HCT116 (cell line): Measurements from ENCODE around the gene ZNF888. TPM values are rescaled to one million over a fixed set of nuclear protein-coding genes. Genes with fewer than 3 reads are reported as not detected.

Source experiments
- ATAC-seq: fragments of 200-7000 bp; cut with Tn5 transposase; 2 replicates; pipeline ENCODE4 v1.9.1; 2020; ENCODE audit warnings: mild to moderate bottlenecking, moderate library complexity
- BruUV-seq: library from RNA; stranded (reverse); fragments of 400-500 nt; replicated peaks from 2 replicates; lab custom pipeline; 2021; lab: Mats Ljungman, UMichigan
- CTCF ChIA-PET: fragments of 300-600 bp; sonication (Branson Sonifier 250); formaldehyde crosslinking; loops from one replicate; lab custom pipeline; 2021; ENCODE audit warnings: antibody characterized with exemption; lab: Charles Lee
- POLR2A ChIA-PET: fragments of 300-600, 350-600 bp; sonication (Branson Sonifier 250); formaldehyde crosslinking; loops from one replicate; lab custom pipeline; 2021; ENCODE audit warnings: antibody characterized with exemption; lab: Charles Lee
- RAD21 ChIA-PET, 2 experiments: fragments of 300-600 bp; sonication (Branson Sonifier 250); formaldehyde crosslinking; loops; one replicate each; lab custom pipeline; 2023; ENCODE audit warnings: low total read pairs in 2 of 2; ENCODE audit not compliant: uncharacterized antibody in 2 of 2, unreplicated experiment in 2 of 2, low non-redundant PET in 1 of 2; lab: Charles Lee
- DNase-seq: peaks from one replicate; pipeline ENCODE4 v3.0.0-alpha.2; 2010; ENCODE audit warnings: low read depth, low spot score
- H2AFZ ChIP-seq: fragments of 200-600 bp; shearing (Covaris generic), sonication (generic); 2 replicates; pipeline ENCODE4 v1.6.1; 2017; ENCODE audit warnings: low read depth, mixed run types, mixed read lengths, antibody characterized with exemption, low read length; ENCODE audit not compliant: poor library complexity, severe bottlenecking
- H3K27ac ChIP-seq: 2 replicates; pipeline ENCODE4 v1.5.1; 2012; ENCODE audit warnings: low read depth, low read length
- H3K27me3 ChIP-seq: fragments of 200-600 bp; sonication (generic); 2 replicates; pipeline ENCODE4 v1.6.1; 2016; ENCODE audit warnings: mixed run types, low read length, mixed read lengths; ENCODE audit not compliant: insufficient read depth
- H3K36me3 ChIP-seq, 2 experiments: fragments of 200-500 bp in 1 of 2; fragments of 200-600 bp in 1 of 2; sonication (Bioruptor generic) in 1 of 2; sonication (generic) in 1 of 2; 2 replicates each; pipeline versions ENCODE4 v1.5.1 to v1.6.1; 2014 to 2016; ENCODE audit warnings: low read length in 2 of 2, inconsistent platforms in 1 of 2, mixed read lengths in 1 of 2, mixed run types in 1 of 2; ENCODE audit not compliant: insufficient read depth in 2 of 2, control insufficient read depth in 1 of 2
- H3K4me1 ChIP-seq, 2 experiments: fragments of 200-600 bp in 1 of 2; sonication (generic) in 1 of 2; 2 replicates each; pipeline versions ENCODE4 v1.5.1 to v1.6.1; 2012 to 2017; ENCODE audit warnings: low read length in 2 of 2, inconsistent platforms in 1 of 2, mild to moderate bottlenecking in 1 of 2, mixed read lengths in 1 of 2, mixed run types in 1 of 2, moderate library complexity in 1 of 2; ENCODE audit not compliant: insufficient read depth in 2 of 2, control insufficient read depth in 1 of 2
- H3K4me2 ChIP-seq: fragments of 200-600 bp; sonication (generic); 2 replicates; pipeline ENCODE4 v1.6.1; 2017; ENCODE audit warnings: mixed run types, low read length, mixed read lengths
- H3K4me3 ChIP-seq, 2 experiments: fragments of 200-600 bp in 1 of 2; sonication (generic) in 1 of 2; replicated peaks in 1 of 2; 2 replicates each; pipeline ENCODE4 v1.5.1; 2011 to 2016; ENCODE audit warnings: low read length in 2 of 2, control low read depth in 1 of 2, low read depth in 1 of 2, mild to moderate bottlenecking in 1 of 2, mixed read lengths in 1 of 2, mixed run types in 1 of 2
- H3K79me2 ChIP-seq: fragments of 200-600 bp; sonication (generic); 2 replicates; pipeline ENCODE4 v1.6.1; 2017; ENCODE audit warnings: mild to moderate bottlenecking, mixed run types, low read length, moderate library complexity, mixed read lengths; ENCODE audit not compliant: insufficient read depth
- H3K9ac ChIP-seq: fragments of 200-600 bp; sonication (generic); 2 replicates; pipeline ENCODE4 v1.6.1; 2016; ENCODE audit warnings: low read length, mixed read lengths
- H3K9me2 ChIP-seq: fragments of 200-600 bp; sonication (generic), shearing (Covaris generic); 2 replicates; pipeline ENCODE4 v1.6.1; 2017; ENCODE audit warnings: mixed run types, mild to moderate bottlenecking, moderate library complexity; ENCODE audit not compliant: insufficient read depth
- H3K9me3 ChIP-seq, 2 experiments: fragments of 200-500 bp in 1 of 2; fragments of 200-600 bp in 1 of 2; sonication (Bioruptor generic) in 1 of 2; sonication (generic) in 1 of 2; 2 replicates each; pipeline ENCODE4 v1.6.1; 2014 to 2017; ENCODE audit warnings: low read length in 2 of 2, mixed read lengths in 2 of 2, inconsistent platforms in 1 of 2, low read depth in 1 of 2, mild to moderate bottlenecking in 1 of 2, mixed run types in 1 of 2, moderate library complexity in 1 of 2; ENCODE audit not compliant: control insufficient read depth in 1 of 2, insufficient read depth in 1 of 2
- H4K20me1 ChIP-seq: fragments of 200-600 bp; sonication (generic), shearing (Covaris generic); 2 replicates; pipeline ENCODE4 v1.6.1; 2017; ENCODE audit warnings: mixed run types, mild to moderate bottlenecking, moderate library complexity; ENCODE audit not compliant: insufficient read depth
- ATF3 ChIP-seq: IDR thresholded peaks from 2 replicates; pipeline ENCODE4 v1.6.1; 2012
- CBX3 ChIP-seq: IDR thresholded peaks from 2 replicates; pipeline ENCODE4 v1.6.1; 2012; ENCODE audit warnings: low read depth
- ELF1 ChIP-seq: IDR thresholded peaks from 2 replicates; pipeline ENCODE4 v1.6.1; 2012; ENCODE audit warnings: low read depth, borderline replicate concordance
- EZH2phosphoT487 ChIP-seq: fragments of 200-600 bp; IDR thresholded peaks from 2 replicates; pipeline ENCODE4 v1.6.1; 2018; ENCODE audit warnings: antibody characterized with exemption, borderline replicate concordance
- FOSL1 ChIP-seq: IDR thresholded peaks from 2 replicates; pipeline ENCODE4 v1.6.1; 2012; ENCODE audit warnings: low read depth
- POLR2A ChIP-seq: IDR thresholded peaks from 2 replicates; pipeline ENCODE4 v1.7.0; 2011; ENCODE audit warnings: borderline replicate concordance; ENCODE audit not compliant: insufficient read depth, insufficient read length; ENCODE audit errors: extremely low read depth
- POLR2AphosphoS5 ChIP-seq: IDR thresholded peaks from 2 replicates; pipeline ENCODE4 v1.6.1; 2011; ENCODE audit warnings: mild to moderate bottlenecking, low read depth, low read length, moderate library complexity
- SIN3A ChIP-seq: IDR thresholded peaks from 2 replicates; pipeline ENCODE4 v1.6.1; 2012; ENCODE audit warnings: low read depth
- SP1 ChIP-seq: IDR thresholded peaks from 2 replicates; pipeline ENCODE4 v1.6.1; 2012; ENCODE audit warnings: low read depth
- ZFX ChIP-seq: fragments of 450-650 bp; IDR thresholded peaks from 2 replicates; pipeline ENCODE4 v1.6.1; 2017
- ZNF274 ChIP-seq: fragments of 200-500 bp; sonication (Bioruptor generic); IDR thresholded peaks from 2 replicates; pipeline ENCODE4 v1.6.1; 2014; ENCODE audit warnings: mild to moderate bottlenecking, low read depth, low read length, inconsistent platforms
- intact Hi-C: fragments of 100-400 bp; cut with micrococcal nuclease; formaldehyde crosslinking; loops from 2 replicates; pipeline ENCODE4 v1.10.0; 2022
- total RNA-seq: library from RNA; stranded (reverse); gene quantifications from one replicate; pipeline ENCODE4 v1.2.1, GENCODE V29; 2021; ENCODE audit not compliant: unreplicated experiment
- TF ChIP-seq, protein P1 (sequence below): IDR thresholded peaks from 2 replicates; pipeline ENCODE4 v1.6.1; 2012
- TF ChIP-seq, protein P2 (sequence below): IDR thresholded peaks from 2 replicates; pipeline ENCODE4 v1.6.1; 2011; ENCODE audit warnings: mild to moderate bottlenecking, low read length, moderate library complexity; ENCODE audit not compliant: insufficient replicate concordance; ENCODE audit errors: extremely low read depth

The ZNF888 gene
- total RNA-seq, 1 experiment from 2014 or later, result 6.4 TPM

DNA sequence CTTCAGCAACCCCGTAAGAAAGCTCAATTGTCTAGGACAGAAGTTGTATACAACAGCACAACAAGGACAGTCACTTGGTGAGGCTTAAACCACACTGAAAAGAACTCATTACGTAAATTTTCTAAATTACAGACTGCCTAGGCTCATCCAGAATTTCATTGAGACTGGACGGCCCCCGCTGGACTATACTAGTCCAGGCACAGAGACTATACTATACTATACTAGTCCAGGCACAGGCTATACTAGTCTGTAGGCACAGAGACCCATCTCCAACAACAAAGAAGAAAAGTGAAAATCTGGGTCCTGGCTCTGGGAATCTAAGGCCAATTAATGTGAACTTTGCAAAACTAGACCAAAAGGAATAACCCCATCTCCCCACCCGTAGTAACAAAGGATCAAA, 38.8 kb upstream of the ZNF888 start:
- Histone ChIP-seq H4K20me1 (no peaks in the 10 kb centered on the region), H3K27ac (peak overlapping the region; percentile 68), H3K9me3 (peaks cover 20 to 25% of the 10 kb centered on the region in 2 experiments; a peak in 2 of 4 replicates), H3K36me3 (no peaks in the 10 kb centered on the region), H3K4me3 (peak overlapping the region; percentile 81 to 83), H3K4me2 (peak overlapping the region; percentile 88), H3K9me2 (no peaks in the 10 kb centered on the region), H2AFZ (no peak overlapping the region), H3K27me3 (no peaks in the 10 kb centered on the region), H3K79me2 (peaks cover 20% of the 10 kb centered on the region; the same call in 1 of the 2 replicates), H3K9ac (peak overlapping the region; percentile 72), H3K4me1 (peaks cover 4 to 13% of the 10 kb centered on the region in 2 experiments)
- RAD21 ChIA-PET, result no interaction called here
- CTCF ChIA-PET, result no interaction called here
- BruUV-seq, result no TSS peak
- POLR2A ChIA-PET, result no interaction called here
- ATAC-seq, result peak; percentile 16; the same call in 1 of the 2 replicates
- intact Hi-C loops, result loop anchor here (2.0 kb wide), 1 partner anchor 19 kb away; no protein-coding TSS in a partner anchor
- no peak for TF ChIP-seq SP1
- TF ChIP-seq, protein P1, sequence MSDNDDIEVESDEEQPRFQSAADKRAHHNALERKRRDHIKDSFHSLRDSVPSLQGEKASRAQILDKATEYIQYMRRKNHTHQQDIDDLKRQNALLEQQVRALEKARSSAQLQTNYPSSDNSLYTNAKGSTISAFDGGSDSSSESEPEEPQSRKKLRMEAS, result no peak
- no peak for TF ChIP-seq EZH2phosphoT487
- TF ChIP-seq POLR2AphosphoS5, result no peak
- TF ChIP-seq, protein P2, sequence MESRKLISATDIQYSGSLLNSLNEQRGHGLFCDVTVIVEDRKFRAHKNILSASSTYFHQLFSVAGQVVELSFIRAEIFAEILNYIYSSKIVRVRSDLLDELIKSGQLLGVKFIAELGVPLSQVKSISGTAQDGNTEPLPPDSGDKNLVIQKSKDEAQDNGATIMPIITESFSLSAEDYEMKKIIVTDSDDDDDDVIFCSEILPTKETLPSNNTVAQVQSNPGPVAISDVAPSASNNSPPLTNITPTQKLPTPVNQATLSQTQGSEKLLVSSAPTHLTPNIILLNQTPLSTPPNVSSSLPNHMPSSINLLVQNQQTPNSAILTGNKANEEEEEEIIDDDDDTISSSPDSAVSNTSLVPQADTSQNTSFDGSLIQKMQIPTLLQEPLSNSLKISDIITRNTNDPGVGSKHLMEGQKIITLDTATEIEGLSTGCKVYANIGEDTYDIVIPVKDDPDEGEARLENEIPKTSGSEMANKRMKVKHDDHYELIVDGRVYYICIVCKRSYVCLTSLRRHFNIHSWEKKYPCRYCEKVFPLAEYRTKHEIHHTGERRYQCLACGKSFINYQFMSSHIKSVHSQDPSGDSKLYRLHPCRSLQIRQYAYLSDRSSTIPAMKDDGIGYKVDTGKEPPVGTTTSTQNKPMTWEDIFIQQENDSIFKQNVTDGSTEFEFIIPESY, result no peak
- no peak for TF ChIP-seq ATF3
- no peak for TF ChIP-seq FOSL1
- no peak for TF ChIP-seq ZFX
- TF ChIP-seq CBX3, result no peak
- TF ChIP-seq POLR2A, result no peak
- TF ChIP-seq ELF1, result no peak
- no peak for TF ChIP-seq SIN3A
- TF ChIP-seq ZNF274, result no peak
- no peak for DNase-seq
